IMR-90 (cell line): ENCODE results near the gene C7orf57. TPM values are rescaled to one million over a fixed set of nuclear protein-coding genes. Genes with fewer than 3 reads are reported as not detected.

Experiments used
- ATAC-seq: fragments of 200-7000 bp; cut with Tn5 transposase; 2 replicates; pipeline ENCODE4 v1.9.1; 2020; ENCODE audit warnings: low read depth, mild to moderate bottlenecking, moderate library complexity
- BruUV-seq: library from RNA; stranded (reverse); fragments of 400-500 nt; replicated peaks from 2 replicates; lab custom pipeline; 2021; lab: Mats Ljungman, UMichigan
- CTCF ChIA-PET: fragments of 300-600 bp; formaldehyde crosslinking; extraction: SDS; loops from one replicate; lab custom pipeline; 2021; ENCODE audit warnings: antibody characterized with exemption; lab: Yijun Ruan, JAX
- POLR2A ChIA-PET: fragments of 300-600 bp; sonication (Branson Sonifier 250); formaldehyde crosslinking; loops from one replicate; lab custom pipeline; 2022; ENCODE audit warnings: antibody characterized with exemption; ENCODE audit not compliant: unreplicated experiment; lab: Charles Lee
- DNase-seq: peaks from one replicate; pipeline ENCODE4 v3.0.0; 2013
- H2AFZ ChIP-seq: replicated peaks from 2 replicates; pipeline ENCODE3; 2013; ENCODE audit warnings: low read length, mild to moderate bottlenecking; ENCODE audit not compliant: poor library complexity
- H2AK5ac ChIP-seq: 2 replicates; pipeline ENCODE4 v1.6.1; 2013; ENCODE audit warnings: low read depth, low read length, inconsistent platforms
- H2AK9ac ChIP-seq: replicated peaks from 2 replicates; pipeline ENCODE3; 2013; ENCODE audit warnings: mild to moderate bottlenecking, low read depth, low read length, moderate library complexity; ENCODE audit not compliant: poor library complexity
- H2BK120ac ChIP-seq: 2 replicates; pipeline ENCODE4 v1.6.1; 2013; ENCODE audit warnings: low read depth, low read length, inconsistent platforms
- H2BK15ac ChIP-seq: 3 replicates; pipeline ENCODE4 v1.6.1; 2013; ENCODE audit warnings: low read depth, low read length, inconsistent platforms
- H2BK20ac ChIP-seq: 2 replicates; pipeline ENCODE4 v1.6.1; 2013; ENCODE audit warnings: low read depth, mild to moderate bottlenecking, inconsistent platforms, low read length, moderate library complexity
- H2BK5ac ChIP-seq: 2 replicates; pipeline ENCODE4 v1.6.1; 2013; ENCODE audit warnings: mild to moderate bottlenecking, low read depth, low read length, inconsistent platforms; ENCODE audit not compliant: poor library complexity, severe bottlenecking
- H3K14ac ChIP-seq: replicated peaks from 2 replicates; pipeline ENCODE4 v1.6.1; 2013; ENCODE audit warnings: low read depth, low read length, inconsistent platforms
- H3K18ac ChIP-seq: 2 replicates; pipeline ENCODE4 v1.6.1; 2013; ENCODE audit warnings: low read depth, low read length, control low read depth
- H3K23ac ChIP-seq: 2 replicates; pipeline ENCODE4 v1.6.1; 2013; ENCODE audit warnings: low read depth, low read length, inconsistent platforms
- H3K27ac ChIP-seq: 2 replicates; pipeline ENCODE4 v1.5.1; 2013; ENCODE audit warnings: mild to moderate bottlenecking, control low read depth, low read length; ENCODE audit not compliant: insufficient read depth
- H3K27me3 ChIP-seq: 2 replicates; pipeline ENCODE4 v1.6.1; 2013; ENCODE audit warnings: low read length; ENCODE audit not compliant: control insufficient read depth, insufficient read depth
- H3K36me3 ChIP-seq: 2 replicates; pipeline ENCODE4 v1.6.1; 2013; ENCODE audit warnings: low read length, mixed read lengths; ENCODE audit not compliant: control insufficient read depth, insufficient read depth
- H3K4ac ChIP-seq: 2 replicates; pipeline ENCODE4 v1.6.1; 2013; ENCODE audit warnings: low read depth, low read length, inconsistent platforms
- H3K4me1 ChIP-seq: 2 replicates; pipeline ENCODE4 v1.6.1; 2013; ENCODE audit warnings: low read length, mixed read lengths; ENCODE audit not compliant: control insufficient read depth, insufficient read depth
- H3K4me2 ChIP-seq: 2 replicates; pipeline ENCODE4 v1.6.1; 2013; ENCODE audit warnings: low read depth, mild to moderate bottlenecking, control low read depth, low read length, moderate library complexity
- H3K4me3 ChIP-seq: 2 replicates; pipeline ENCODE4 v1.5.1; 2013; ENCODE audit warnings: low read depth, mild to moderate bottlenecking, control low read depth, low read length, moderate library complexity; ENCODE audit not compliant: insufficient read depth
- H3K56ac ChIP-seq: 2 replicates; pipeline ENCODE4 v1.6.1; 2013; ENCODE audit warnings: low read length, inconsistent platforms; ENCODE audit not compliant: insufficient read depth; ENCODE audit errors: extremely low read depth
- H3K79me1 ChIP-seq, 2 experiments: 2 replicates each; pipeline ENCODE4 v1.6.1; 2013; ENCODE audit warnings: low read length in 2 of 2, inconsistent platforms in 1 of 2, low read depth in 1 of 2
- H3K9ac ChIP-seq: 2 replicates; pipeline ENCODE4 v1.6.1; 2013; ENCODE audit warnings: low read depth, low read length, control low read depth
- H3K9me1 ChIP-seq: 2 replicates; pipeline ENCODE4 v1.6.1; 2013; ENCODE audit warnings: low read length, inconsistent platforms; ENCODE audit not compliant: insufficient read depth
- H3K9me3 ChIP-seq: 2 replicates; pipeline ENCODE4 v1.6.1; 2013; ENCODE audit warnings: low read length; ENCODE audit not compliant: control insufficient read depth, insufficient read depth
- H4K20me1 ChIP-seq: 2 replicates; pipeline ENCODE4 v1.6.1; 2013; ENCODE audit warnings: low read length, inconsistent platforms; ENCODE audit not compliant: insufficient read depth
- H4K5ac ChIP-seq: 2 replicates; pipeline ENCODE4 v1.6.1; 2013; ENCODE audit warnings: mild to moderate bottlenecking, low read depth, low read length, control low read depth
- H4K8ac ChIP-seq, 2 experiments: 2 replicates each; pipeline ENCODE4 v1.6.1; 2013; ENCODE audit warnings: low read depth in 2 of 2, low read length in 2 of 2, control low read depth in 1 of 2, inconsistent platforms in 1 of 2
- H4K91ac ChIP-seq: 2 replicates; pipeline ENCODE4 v1.6.1; 2013; ENCODE audit warnings: low read depth, low read length, inconsistent platforms; ENCODE audit not compliant: insufficient read depth
- FOS ChIP-seq: fragments of 150-350 bp; IDR thresholded peaks from 2 replicates; pipeline ENCODE4 v1.6.1; 2016; ENCODE audit warnings: low read depth, low read length
- MAFK ChIP-seq: IDR thresholded peaks from 2 replicates; pipeline ENCODE4 v1.6.1; 2012; ENCODE audit warnings: low read depth, low read length, improper control_type of control experiment
- RCOR1 ChIP-seq: IDR thresholded peaks from 2 replicates; pipeline ENCODE4 v1.6.1; 2012; ENCODE audit warnings: mild to moderate bottlenecking, low read length, improper control_type of control experiment; ENCODE audit not compliant: insufficient replicate concordance
- RFX5 ChIP-seq: IDR thresholded peaks from 2 replicates; pipeline ENCODE4 v1.8.0; 2012; ENCODE audit warnings: low read depth, mild to moderate bottlenecking, low read length, moderate library complexity
- WGBS, 2 experiments: methylation state at CpG; one replicate each; pipeline versions ENCODE4 v1.1.5 to v1.1.7; 2013; ENCODE audit warnings: missing lambda C conversion rate in 2 of 2; ENCODE audit not compliant: insufficient read length in 1 of 2; ENCODE audit errors: extremely low coverage in 2 of 2; 5-methylcytosine and 5-hydroxymethylcytosine counted together
- dilution Hi-C: fragments of 300-500 bp; cut with HindIII; formaldehyde crosslinking; loops from one replicate; pipeline ENCODE4 v1.14.3; 2018; ENCODE audit warnings: low sequenced_read_pairs; ENCODE audit not compliant: unreplicated experiment
- in situ Hi-C: fragments of 300-500 bp; cut with MboI; formaldehyde crosslinking; loops from 3 replicates; pipeline ENCODE4 v1.14.3; 2019; ENCODE audit warnings: low sequenced_read_pairs, inconsistent platforms, mixed read lengths
- intact Hi-C: fragments of 100-400 bp; cut with micrococcal nuclease; formaldehyde crosslinking; loops from 2 replicates; pipeline ENCODE4 v1.10.0; 2022
- polyA plus RNA-seq, 3 experiments: library from polyadenylated mRNA; depleted of rRNA; stranded (reverse); fragments of >200 nt; gene quantifications; 2 replicates each; pipeline ENCODE4 v1.2.3, GENCODE V29; 2012; ENCODE audit warnings: low replicate concordance in 1 of 3
- total RNA-seq: library from RNA; depleted of rRNA; stranded (reverse); fragments of >200 nt; gene quantifications from 2 replicates; pipeline ENCODE4 v1.2.3, GENCODE V29; 2012
- TF ChIP-seq, protein P1 (sequence below): fragments of 150-350 bp; IDR thresholded peaks from 2 replicates; pipeline ENCODE4 v1.6.1; 2017; ENCODE audit warnings: mild to moderate bottlenecking, antibody characterized with exemption, low read length, low read depth

C7orf57 gene
- total and polyA plus RNA-seq, 2 of the 4 experiments (the other 2 are of a cell fraction) = not detected

- H2AK5ac ChIP-seq = peak overlapping the region; percentile 47; the same call in 1 of the 2 replicates
- peak overlapping the region in 1 of 2 experiments; percentile 41; a peak in 1 of 4 replicates for H4K8ac ChIP-seq
- no TSS peak for BruUV-seq
- H3K9me1 ChIP-seq = peaks cover 24% of the 10 kb centered on the region
- POLR2A ChIA-PET = interaction anchor here (0.7 kb wide), 1 partner anchor 256 kb away, joined by 3 read pairs; no protein-coding TSS in a partner anchor
- H3K4me3 ChIP-seq = no peak overlapping the region
- H3K79me1 ChIP-seq = peaks cover 0 to 10% of the 10 kb centered on the region in 2 experiments; a peak in 1 of 4 replicates
- dilution Hi-C loops (no loop called here), in situ Hi-C loops (no loop called here), intact Hi-C loops (no loop called here)
- H2BK20ac ChIP-seq = peak overlapping the region; percentile 47; the same call in 1 of the 2 replicates
- no peak overlapping the region for H4K5ac ChIP-seq
- no peaks in the 10 kb centered on the region for H3K36me3 ChIP-seq
- 0 out of 2 replicates have a peak overlapping the region, but pooled peaks have one; percentile 20 for H4K91ac ChIP-seq
- ATAC-seq = peak; percentile 6; the same call in 1 of the 2 replicates
- no peak overlapping the region for H3K4me2 ChIP-seq
- H3K4me1 ChIP-seq = peaks cover 24% of the 10 kb centered on the region
- CTCF ChIA-PET = interaction anchor here (0.6 to 0.7 kb wide), 2 partner anchors 95 to 260 kb away, joined by 4 to 6 read pairs; no protein-coding TSS in a partner anchor
- H3K9me3 ChIP-seq = no peaks in the 10 kb centered on the region
- DNase-seq = peak; percentile 92
- no peak overlapping the region; the same call in 1 of the 2 replicates for H3K23ac ChIP-seq
- no peak overlapping the region for H2AK9ac ChIP-seq
- H3K4ac ChIP-seq = peak overlapping the region; percentile 42
- no peak overlapping the region for H2BK5ac ChIP-seq
- H4K20me1 ChIP-seq = 0 out of 2 replicates have a peak, but pooled peaks cover 3% of the 10 kb centered on the region
- H2AFZ ChIP-seq = peak overlapping the region; percentile 52
- H3K27ac ChIP-seq = no peak overlapping the region
- peak overlapping the region; percentile 47; the same call in 1 of the 3 replicates for H2BK15ac ChIP-seq
- H3K9ac ChIP-seq = no peak overlapping the region
- no peaks in the 10 kb centered on the region for H3K27me3 ChIP-seq
- WGBS, 2 experiments = no CpG with 5 or more reads among the region's 6 CpGs
- no peak overlapping the region for H3K14ac ChIP-seq
- peak overlapping the region; percentile 28; the same call in 1 of the 2 replicates for H2BK120ac ChIP-seq
- no peak overlapping the region for H3K18ac ChIP-seq
- no peak overlapping the region for H3K56ac ChIP-seq
- TF ChIP-seq, protein P1, sequence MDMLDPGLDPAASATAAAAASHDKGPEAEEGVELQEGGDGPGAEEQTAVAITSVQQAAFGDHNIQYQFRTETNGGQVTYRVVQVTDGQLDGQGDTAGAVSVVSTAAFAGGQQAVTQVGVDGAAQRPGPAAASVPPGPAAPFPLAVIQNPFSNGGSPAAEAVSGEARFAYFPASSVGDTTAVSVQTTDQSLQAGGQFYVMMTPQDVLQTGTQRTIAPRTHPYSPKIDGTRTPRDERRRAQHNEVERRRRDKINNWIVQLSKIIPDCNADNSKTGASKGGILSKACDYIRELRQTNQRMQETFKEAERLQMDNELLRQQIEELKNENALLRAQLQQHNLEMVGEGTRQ = no peak
- TF ChIP-seq RFX5 = no peak
- no peak for TF ChIP-seq MAFK
- peak; percentile 67 for TF ChIP-seq FOS
- peak; percentile 67 for TF ChIP-seq RCOR1
These were observed 47.9 kb downstream of the C7orf57 start for GRCh38 chr7:48083114-48083830.
